ENCODE data around the gene HS3ST2.

DNA sequence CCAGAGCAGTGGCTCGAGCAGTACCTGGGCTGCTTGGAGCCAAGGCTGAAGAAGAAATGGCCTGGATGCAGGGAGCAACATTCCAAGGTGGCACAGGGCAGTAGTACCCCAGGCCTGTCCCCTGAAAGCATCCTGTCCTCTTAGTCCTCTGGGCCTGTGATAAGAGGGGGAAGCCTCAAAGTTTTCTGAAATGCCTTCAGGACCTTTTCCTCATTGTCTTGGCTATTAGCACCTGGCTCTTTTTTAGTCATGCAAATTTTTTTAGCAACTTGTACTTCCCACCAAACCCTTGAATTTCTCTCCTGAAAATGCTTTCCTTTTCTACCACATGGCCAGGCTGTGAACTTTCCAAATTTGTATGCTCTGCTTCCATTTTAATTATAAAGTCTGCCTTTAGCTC is 148.9 kb downstream of the HS3ST2 start:
- TF ChIP-seq, protein P1, sequence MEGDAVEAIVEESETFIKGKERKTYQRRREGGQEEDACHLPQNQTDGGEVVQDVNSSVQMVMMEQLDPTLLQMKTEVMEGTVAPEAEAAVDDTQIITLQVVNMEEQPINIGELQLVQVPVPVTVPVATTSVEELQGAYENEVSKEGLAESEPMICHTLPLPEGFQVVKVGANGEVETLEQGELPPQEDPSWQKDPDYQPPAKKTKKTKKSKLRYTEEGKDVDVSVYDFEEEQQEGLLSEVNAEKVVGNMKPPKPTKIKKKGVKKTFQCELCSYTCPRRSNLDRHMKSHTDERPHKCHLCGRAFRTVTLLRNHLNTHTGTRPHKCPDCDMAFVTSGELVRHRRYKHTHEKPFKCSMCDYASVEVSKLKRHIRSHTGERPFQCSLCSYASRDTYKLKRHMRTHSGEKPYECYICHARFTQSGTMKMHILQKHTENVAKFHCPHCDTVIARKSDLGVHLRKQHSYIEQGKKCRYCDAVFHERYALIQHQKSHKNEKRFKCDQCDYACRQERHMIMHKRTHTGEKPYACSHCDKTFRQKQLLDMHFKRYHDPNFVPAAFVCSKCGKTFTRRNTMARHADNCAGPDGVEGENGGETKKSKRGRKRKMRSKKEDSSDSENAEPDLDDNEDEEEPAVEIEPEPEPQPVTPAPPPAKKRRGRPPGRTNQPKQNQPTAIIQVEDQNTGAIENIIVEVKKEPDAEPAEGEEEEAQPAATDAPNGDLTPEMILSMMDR (IDR thresholded peaks at IDR 0.05): no peak
- TF ChIP-seq POLR2A (IDR thresholded peaks at IDR 0.05) (no peak), EP300 (IDR thresholded peaks at IDR 0.05) (no peak)
